Common myeloid progenitor, CD34-positive (primary cell): ENCODE data around the gene P3H2.
A peak's percentile ranks its signal among the peaks of the same experiment; 100 is the strongest.

Experiments used
- CTCF ChIA-PET: fragments of 350-600 bp; sonication (Branson Sonifier 250); formaldehyde crosslinking; loops from one replicate; lab custom pipeline; 2021; ENCODE audit warnings: antibody characterized with exemption; lab: Charles Lee
- POLR2A ChIA-PET: fragments of 350-600 bp; sonication (Branson Sonifier 250); formaldehyde crosslinking; loops from one replicate; lab custom pipeline; 2021; ENCODE audit warnings: antibody characterized with exemption; lab: Charles Lee
- DNase-seq, 3 donors: peaks; one replicate each; pipeline versions ENCODE4 v3.0.0 to v3.0.0-alpha.2; 2013
- H3K27ac ChIP-seq, 2 experiments: 1 replicate in 1 of 2; 2 replicates in 1 of 2; pipeline ENCODE4 v1.7.0; 2013; ENCODE audit warnings: inconsistent platforms in 2 of 2, low read length in 2 of 2, mild to moderate bottlenecking in 2 of 2, low read depth in 1 of 2, moderate library complexity in 1 of 2; ENCODE audit not compliant: severe bottlenecking in 2 of 2, insufficient read depth in 1 of 2, poor library complexity in 1 of 2
- H3K27me3 ChIP-seq, 5 experiments: replicated peaks in 2 of 5; 1 replicate in 3 of 5; 2 replicates in 2 of 5; pipeline versions ENCODE4 v1.6.1 to v1.7.0; 2013; ENCODE audit warnings: low read length in 4 of 5, mild to moderate bottlenecking in 2 of 5, moderate library complexity in 2 of 5, inconsistent platforms in 1 of 5; ENCODE audit not compliant: insufficient read depth in 5 of 5, control insufficient read depth in 4 of 5
- H3K36me3 ChIP-seq, 4 experiments: 1 replicate in 2 of 4; 2 replicates in 2 of 4; pipeline versions ENCODE4 v1.6.1 to v1.7.0; 2013; ENCODE audit warnings: low read length in 3 of 4, control low read depth in 1 of 4, mild to moderate bottlenecking in 1 of 4; ENCODE audit not compliant: control insufficient read depth in 4 of 4, insufficient read depth in 4 of 4
- H3K4me1 ChIP-seq, 4 experiments: 1 replicate in 3 of 4; 2 replicates in 1 of 4; pipeline versions ENCODE4 v1.6.1 to v1.7.1; 2013; ENCODE audit warnings: low read length in 3 of 4, mild to moderate bottlenecking in 3 of 4, control low read depth in 1 of 4, inconsistent platforms in 1 of 4, moderate library complexity in 1 of 4; ENCODE audit not compliant: control insufficient read depth in 4 of 4, insufficient read depth in 4 of 4; ENCODE audit errors: control extremely low read depth in 1 of 4
- H3K4me3 ChIP-seq, 7 experiments: 1 replicate in 4 of 7; 2 replicates in 3 of 7; pipeline versions ENCODE4 v1.5.1 to v1.7.0; 2013; ENCODE audit warnings: mild to moderate bottlenecking in 7 of 7, low read length in 6 of 7, moderate library complexity in 6 of 7, inconsistent platforms in 2 of 7, low read depth in 2 of 7, control low read depth in 1 of 7; ENCODE audit not compliant: insufficient read depth in 4 of 7, control insufficient read depth in 1 of 7; ENCODE audit errors: extremely low read depth in 1 of 7
- H3K9me3 ChIP-seq, 5 experiments: 1 replicate in 4 of 5; 2 replicates in 1 of 5; pipeline versions ENCODE4 v1.6.1 to v1.7.1; 2013; ENCODE audit warnings: low read length in 4 of 5, mild to moderate bottlenecking in 2 of 5, inconsistent platforms in 1 of 5, low read depth in 1 of 5, moderate library complexity in 1 of 5; ENCODE audit not compliant: control insufficient read depth in 4 of 5, insufficient read depth in 2 of 5; ENCODE audit errors: control extremely low read depth in 1 of 5
- WGBS: methylation state at CpG from one replicate; pipeline ENCODE4 v1.1.5; 2013; ENCODE audit not compliant: insufficient coverage; 5-methylcytosine and 5-hydroxymethylcytosine counted together

The P3H2 gene

GRCh38 chr3:190092250-190092649, 28.4 kb downstream of the P3H2 start:
- WGBS, result 0% methylated on average over 1 of the region's 2 CpGs
- Histone ChIP-seq H3K27ac (no peak overlapping the region), H3K36me3 (no peaks in the 10 kb centered on the region), H3K27me3 (no peaks in the 10 kb centered on the region), H3K9me3 (no peaks in the 10 kb centered on the region), H3K4me1 (peaks cover 0 to 13% (median 7%) of the 10 kb centered on the region in 4 experiments), H3K4me3 (no peak overlapping the region)
- POLR2A ChIA-PET, result interaction anchor here (0.6 to 0.8 kb wide), 2 partner anchors 159 to 182 kb away, joined by 3 read pairs; no protein-coding TSS in a partner anchor
- DNase-seq, result peak; percentile 46 to 90 (median 85)
- CTCF ChIA-PET, result interaction anchor here (0.6 to 1.6 kb wide), 4 partner anchors 15 to 139 kb away, joined by 3 to 4 read pairs (median 4); partner anchors contain the start of gene P3H2

- no peak overlapping the region for H3K4me3 ChIP-seq
- 100% methylated on average over 2 of the region's 4 CpGs for WGBS
- no peaks in the 10 kb centered on the region for H3K9me3 ChIP-seq
- H3K4me1 ChIP-seq, result peaks cover 0 to 13% (median 7%) of the 10 kb centered on the region in 4 experiments
- H3K27me3 ChIP-seq, result no peaks in the 10 kb centered on the region
- CTCF ChIA-PET, result interaction anchor here (1.0 kb wide), 1 partner anchor 31 kb away, joined by 3 read pairs; the partner anchor contains the start of gene P3H2
- no peak for DNase-seq
- no peaks in the 10 kb centered on the region for H3K36me3 ChIP-seq
- no peak overlapping the region for H3K27ac ChIP-seq
- POLR2A ChIA-PET, result no interaction called here
Observed at GRCh38 chr3:190089711-190090110, 31.0 kb downstream of the P3H2 start.

- H3K4me1 ChIP-seq, result peaks cover 0 to 13% (median 7%) of the 10 kb centered on the region in 4 experiments
- no peak overlapping the region for H3K4me3 ChIP-seq
- no peak for DNase-seq
- POLR2A ChIA-PET, result no interaction called here
- no peaks in the 10 kb centered on the region for H3K9me3 ChIP-seq
- no peaks in the 10 kb centered on the region for H3K36me3 ChIP-seq
- no peaks in the 10 kb centered on the region for H3K27me3 ChIP-seq
- CTCF ChIA-PET, result interaction anchor here (1.0 kb wide), 1 partner anchor 32 kb away, joined by 3 read pairs; the partner anchor contains the start of gene P3H2
- no peak overlapping the region for H3K27ac ChIP-seq
- 67% methylated on average over 1 of the region's 9 CpGs for WGBS
Observed at GRCh38 chr3:190088890-190089289, 31.8 kb downstream of the P3H2 start.

GRCh38 chr3:190086191-190086590, 34.5 kb downstream of the P3H2 start:
- no peak overlapping the region for H3K27ac ChIP-seq
- H3K4me1 ChIP-seq, result no peaks in the 10 kb centered on the region
- 100% methylated on average over 1 of the region's 2 CpGs for WGBS
- CTCF ChIA-PET, result interaction anchor here (1.4 to 1.6 kb wide), 2 partner anchors 25 to 118 kb away, joined by 3 to 4 read pairs; no protein-coding TSS in a partner anchor
- no peak overlapping the region for H3K4me3 ChIP-seq
- H3K9me3 ChIP-seq, result no peaks in the 10 kb centered on the region
- H3K36me3 ChIP-seq, result no peaks in the 10 kb centered on the region
- no peaks in the 10 kb centered on the region for H3K27me3 ChIP-seq
- POLR2A ChIA-PET, result no interaction called here
- no peak for DNase-seq

GRCh38 chr3:190084983-190085382, 35.7 kb downstream of the P3H2 start:
- Histone ChIP-seq H3K4me3 (no peak overlapping the region), H3K27ac (no peak overlapping the region), H3K4me1 (no peaks in the 10 kb centered on the region), H3K36me3 (no peaks in the 10 kb centered on the region), H3K27me3 (no peaks in the 10 kb centered on the region), H3K9me3 (no peaks in the 10 kb centered on the region)
- 100% methylated on average over 1 of the region's 3 CpGs for WGBS
- ChIA-PET POLR2A (no interaction called here), CTCF (interaction anchor here (1.6 kb wide), 1 partner anchor 24 kb away, joined by 3 read pairs; no protein-coding TSS in a partner anchor)
- no peak for DNase-seq

GRCh38 chr3:190083635-190084034, 37.1 kb downstream of the P3H2 start:
- H3K4me1 ChIP-seq, result no peaks in the 10 kb centered on the region
- no peaks in the 10 kb centered on the region for H3K36me3 ChIP-seq
- H3K27me3 ChIP-seq, result no peaks in the 10 kb centered on the region
- WGBS, result no CpG with 5 or more reads among the region's 3 CpGs
- DNase-seq, result no peak
- no peak overlapping the region for H3K4me3 ChIP-seq
- ChIA-PET POLR2A (no interaction called here), CTCF (interaction anchor here (1.2 to 1.4 kb wide), 2 partner anchors 10 kb away, joined by 3 to 4 read pairs; no protein-coding TSS in a partner anchor)
- no peaks in the 10 kb centered on the region for H3K9me3 ChIP-seq
- H3K27ac ChIP-seq, result no peak overlapping the region

GRCh38 chr3:190081389-190081788, 39.3 kb downstream of the P3H2 start:
- no peaks in the 10 kb centered on the region for H3K9me3 ChIP-seq
- H3K27me3 ChIP-seq, result no peaks in the 10 kb centered on the region
- no peak for DNase-seq
- POLR2A ChIA-PET, result no interaction called here
- no peaks in the 10 kb centered on the region for H3K36me3 ChIP-seq
- H3K4me1 ChIP-seq, result no peaks in the 10 kb centered on the region
- no peak overlapping the region for H3K4me3 ChIP-seq
- 94% methylated on average over 2 of the region's 2 CpGs for WGBS
- CTCF ChIA-PET, result interaction anchor here (1.1 kb wide), 1 partner anchor 28 kb away, joined by 3 read pairs; no protein-coding TSS in a partner anchor
- no peak overlapping the region for H3K27ac ChIP-seq
